ENCODE data around the gene MCM5.
"Not testable (repeated sequence)": the region's sequence is repeated elsewhere in the genome, so short reads cannot be mapped to it uniquely, and the experiment has no call there.

The MCM5 gene

DNA sequence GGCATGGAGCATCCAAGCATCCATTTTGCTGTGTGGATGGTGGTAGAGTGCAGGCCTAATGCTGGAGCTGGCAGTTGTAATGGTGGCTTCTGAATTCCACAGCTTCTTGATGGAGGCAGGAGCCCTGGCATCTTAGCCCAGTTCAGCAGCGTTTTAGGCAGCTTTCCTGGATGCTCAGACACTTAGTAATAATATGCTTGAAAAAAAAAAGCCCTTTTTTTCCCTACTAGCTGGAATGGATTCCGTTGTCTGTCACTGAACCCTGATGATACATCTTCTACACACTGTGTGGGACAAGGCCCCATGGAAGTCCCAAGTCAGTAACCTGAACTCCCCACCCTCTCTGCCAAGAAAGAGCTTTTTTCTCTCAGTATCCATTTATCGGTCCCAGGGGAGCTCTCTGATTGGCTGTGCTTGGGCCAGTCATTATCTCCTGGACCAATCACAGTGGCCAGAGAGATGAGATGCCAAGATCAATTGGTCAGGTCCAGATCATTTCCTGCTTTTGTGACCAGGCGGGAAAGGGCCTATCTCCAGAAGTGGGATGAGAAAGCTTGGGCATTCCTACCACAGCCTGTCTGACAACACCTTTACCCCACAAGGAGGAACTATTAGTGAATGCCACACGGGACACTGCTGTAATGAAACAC, 34.2 kb downstream of the MCM5 start:
- no peak for DNase-seq

DNA sequence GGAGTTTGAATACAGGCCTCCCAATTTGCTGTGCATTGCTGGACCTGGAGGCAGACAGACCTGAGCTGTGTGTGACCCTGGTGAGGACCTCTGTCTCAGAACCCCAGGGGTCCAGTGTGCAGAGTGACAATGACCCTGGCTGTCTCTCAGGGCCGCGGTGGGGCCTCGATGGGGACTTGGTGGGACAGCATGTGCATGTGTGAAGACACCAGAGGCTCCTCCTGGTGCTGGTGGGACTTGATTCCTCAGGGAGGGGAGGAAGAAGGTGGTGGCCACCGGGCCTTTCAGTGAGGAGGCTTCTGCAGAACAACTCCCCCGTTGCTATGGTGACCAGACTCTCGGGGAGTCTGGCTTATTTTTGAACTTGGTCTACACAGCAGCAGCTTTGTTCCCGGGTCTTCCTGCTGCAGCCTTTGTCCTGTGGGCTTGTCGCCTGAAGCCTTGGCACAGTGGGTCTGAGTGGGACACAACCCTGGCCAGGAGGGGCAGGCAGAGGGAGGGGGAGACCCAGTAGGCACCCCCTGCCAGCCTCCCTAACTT, 35.3 kb downstream of the MCM5 start:
- DNase-seq, result no peak

DNA sequence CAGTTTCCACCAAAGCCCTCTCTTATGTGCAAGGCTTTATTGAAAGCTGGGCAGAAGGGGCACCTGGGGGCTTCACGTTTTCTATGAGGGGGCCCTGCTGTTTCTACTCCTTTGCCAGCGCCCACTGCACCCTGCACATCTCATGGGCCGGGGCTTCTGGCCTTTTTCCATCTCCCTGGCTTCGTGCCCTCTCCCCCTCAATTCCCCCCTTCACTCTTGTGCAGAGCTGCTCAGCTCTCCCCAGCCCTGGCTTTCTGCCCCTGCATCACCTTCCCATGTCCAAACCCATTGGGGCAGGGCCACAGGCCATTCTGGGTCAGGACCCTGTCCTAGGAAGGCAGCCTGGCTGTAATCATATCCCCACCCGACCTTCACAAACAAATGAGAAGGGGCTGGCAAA, 36.5 kb downstream of the MCM5 start:
- DNase-seq, result no peak

DNA sequence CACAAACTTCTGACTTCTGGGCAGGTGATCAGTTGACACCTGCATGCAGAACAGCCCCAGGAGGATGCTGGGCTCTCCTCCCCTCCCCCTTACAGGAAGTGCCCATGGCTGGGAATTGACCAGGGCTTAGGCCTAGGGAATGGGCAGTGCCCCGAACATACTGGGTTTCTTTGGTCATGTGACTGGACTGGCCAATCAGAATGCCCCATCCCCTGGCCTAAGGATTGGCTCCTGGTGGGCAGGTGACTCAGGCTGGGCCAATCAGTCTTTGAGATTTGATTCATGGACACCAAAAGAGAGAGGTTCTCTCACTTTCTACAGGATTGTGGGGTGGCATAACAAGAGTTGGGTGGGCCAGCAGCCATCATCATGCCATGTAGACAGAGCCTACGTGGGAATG, 37.1 kb downstream of the MCM5 start:
- no peak for DNase-seq

DNA sequence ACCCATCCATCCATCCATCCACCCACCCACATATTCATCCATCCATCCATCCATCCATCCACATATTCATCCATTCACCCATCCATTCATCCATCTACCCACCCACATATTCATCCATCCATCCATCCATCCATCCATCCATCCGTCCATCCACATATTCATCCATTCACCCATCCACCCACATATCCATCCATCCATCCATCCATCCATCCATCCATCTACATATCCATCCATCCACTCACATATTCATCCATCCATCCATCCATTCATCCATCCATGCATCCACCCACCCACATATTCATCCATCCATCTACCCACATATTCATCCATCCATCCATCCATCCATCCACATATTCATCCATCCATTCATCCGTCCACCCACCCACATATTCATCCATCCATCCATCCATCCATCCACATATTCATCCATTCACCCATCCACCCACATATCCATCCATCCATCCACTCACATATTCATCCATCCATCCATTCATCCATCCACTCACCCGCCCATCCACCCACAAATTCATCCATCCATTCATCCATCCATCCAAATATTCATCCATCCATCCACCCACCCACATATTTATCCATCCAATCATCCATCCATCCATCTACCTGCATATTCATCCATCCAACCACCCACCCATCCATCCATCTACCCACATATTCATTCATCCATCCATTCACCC, 38.9 kb downstream of the MCM5 start:
- not testable (repeated sequence) for DNase-seq

DNA sequence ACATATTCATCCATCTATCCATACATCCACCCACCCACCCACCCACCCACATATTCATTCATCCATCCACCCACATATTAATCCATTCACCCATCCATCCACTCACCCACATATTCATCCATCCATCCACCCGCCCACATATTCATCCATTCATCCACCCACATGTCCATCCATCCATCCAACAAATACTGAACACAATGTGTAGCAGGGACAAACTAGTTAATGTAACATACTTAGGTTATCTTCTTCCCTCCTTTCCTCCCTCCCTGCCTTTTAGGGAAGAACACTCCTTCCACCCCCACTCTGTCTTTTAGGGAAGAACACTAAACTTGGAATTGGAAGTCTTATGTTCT, 39.4 kb downstream of the MCM5 start:
- no peak for DNase-seq

DNA sequence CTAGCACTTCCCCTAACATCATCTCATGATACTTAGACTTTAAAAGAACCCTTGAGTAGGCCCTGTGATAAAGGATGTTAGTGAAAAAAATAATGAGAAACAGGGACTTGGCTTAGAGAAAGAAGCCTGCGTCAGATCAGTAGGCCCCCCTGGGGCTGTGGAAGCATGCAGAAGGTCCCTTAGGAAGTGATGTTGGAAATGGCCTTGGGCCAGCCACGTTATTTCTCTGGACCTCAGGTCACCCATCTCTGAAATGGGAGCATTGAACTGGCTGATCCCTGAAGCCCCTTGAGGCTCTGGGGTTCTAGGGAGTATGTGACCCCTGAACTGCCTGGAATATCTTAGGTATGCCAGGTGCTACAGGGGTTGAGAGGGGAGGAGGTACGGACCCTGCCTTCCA, 40.2 kb downstream of the MCM5 start:
- no peak for DNase-seq

DNA sequence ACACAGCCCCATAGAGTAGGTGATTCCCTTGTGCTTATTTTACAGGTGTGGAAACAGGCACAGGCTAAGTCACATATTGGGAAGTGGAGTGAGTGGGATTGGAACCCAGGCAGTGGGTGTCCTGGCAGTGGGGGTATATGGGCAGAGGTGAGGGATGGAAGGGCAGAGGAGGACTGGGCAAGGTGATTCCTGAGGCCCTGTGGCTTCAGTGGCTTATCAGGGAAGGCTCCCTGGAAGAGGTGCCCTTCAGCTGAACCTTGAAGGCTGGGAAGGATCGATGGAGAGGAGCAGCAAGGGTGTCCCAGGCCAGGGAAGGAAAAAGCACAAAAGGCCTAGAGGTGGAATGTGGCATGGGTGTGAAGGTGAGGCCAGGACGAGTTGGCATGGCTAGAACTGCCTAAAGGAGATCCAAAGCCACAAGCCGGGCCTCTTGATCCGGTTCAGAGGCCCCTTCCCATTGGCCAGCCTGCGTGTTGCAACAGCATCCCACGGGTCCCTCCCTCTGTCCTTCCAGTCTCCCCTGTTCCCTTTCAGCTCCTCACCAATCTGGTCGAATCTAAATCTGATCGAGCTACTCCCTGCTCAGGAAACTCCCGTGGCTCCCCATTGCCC, 41.7 kb downstream of the MCM5 start:
- no peak for DNase-seq

DNA sequence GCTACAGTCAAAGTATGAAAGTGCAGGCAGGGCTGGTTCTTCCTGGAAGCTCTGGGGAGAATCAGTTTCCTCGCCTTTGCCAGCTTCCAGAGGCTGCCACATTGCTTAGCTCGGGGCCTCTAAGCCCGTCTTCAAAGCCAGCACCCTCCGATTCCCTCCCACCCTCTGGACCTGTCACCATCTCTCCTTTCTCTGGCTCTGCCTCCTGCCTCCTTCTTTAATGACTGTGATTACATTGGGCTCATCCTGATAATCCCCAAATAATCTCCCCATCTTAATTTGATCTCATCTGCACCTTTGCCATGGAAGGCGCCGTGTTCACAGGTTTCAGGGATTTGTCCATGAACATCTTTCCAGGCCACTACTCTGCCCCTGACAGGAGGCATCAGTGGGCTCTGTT, 42.5 kb downstream of the MCM5 start:
- no peak for DNase-seq

DNA sequence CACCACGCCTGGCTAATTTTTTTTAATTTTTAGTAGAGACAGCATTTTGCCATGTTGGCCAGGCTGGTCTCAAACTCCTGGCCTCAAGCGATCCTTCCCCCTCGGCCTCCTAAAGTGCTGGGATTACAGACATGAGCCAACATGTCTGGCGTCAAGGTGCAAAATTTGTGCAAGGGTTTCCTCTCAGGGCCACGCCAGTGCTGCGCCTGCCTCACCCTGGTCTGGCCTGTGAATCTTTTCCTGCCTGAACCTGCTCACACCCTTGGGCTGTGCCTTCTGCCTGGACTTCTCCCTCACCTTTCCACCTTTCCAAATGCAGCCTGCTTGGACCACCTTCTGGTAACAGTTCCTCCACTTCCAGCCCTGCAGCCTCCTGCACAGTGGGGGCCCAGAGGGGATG, 43.4 kb downstream of the MCM5 start:
- DNase-seq, result no peak

DNA sequence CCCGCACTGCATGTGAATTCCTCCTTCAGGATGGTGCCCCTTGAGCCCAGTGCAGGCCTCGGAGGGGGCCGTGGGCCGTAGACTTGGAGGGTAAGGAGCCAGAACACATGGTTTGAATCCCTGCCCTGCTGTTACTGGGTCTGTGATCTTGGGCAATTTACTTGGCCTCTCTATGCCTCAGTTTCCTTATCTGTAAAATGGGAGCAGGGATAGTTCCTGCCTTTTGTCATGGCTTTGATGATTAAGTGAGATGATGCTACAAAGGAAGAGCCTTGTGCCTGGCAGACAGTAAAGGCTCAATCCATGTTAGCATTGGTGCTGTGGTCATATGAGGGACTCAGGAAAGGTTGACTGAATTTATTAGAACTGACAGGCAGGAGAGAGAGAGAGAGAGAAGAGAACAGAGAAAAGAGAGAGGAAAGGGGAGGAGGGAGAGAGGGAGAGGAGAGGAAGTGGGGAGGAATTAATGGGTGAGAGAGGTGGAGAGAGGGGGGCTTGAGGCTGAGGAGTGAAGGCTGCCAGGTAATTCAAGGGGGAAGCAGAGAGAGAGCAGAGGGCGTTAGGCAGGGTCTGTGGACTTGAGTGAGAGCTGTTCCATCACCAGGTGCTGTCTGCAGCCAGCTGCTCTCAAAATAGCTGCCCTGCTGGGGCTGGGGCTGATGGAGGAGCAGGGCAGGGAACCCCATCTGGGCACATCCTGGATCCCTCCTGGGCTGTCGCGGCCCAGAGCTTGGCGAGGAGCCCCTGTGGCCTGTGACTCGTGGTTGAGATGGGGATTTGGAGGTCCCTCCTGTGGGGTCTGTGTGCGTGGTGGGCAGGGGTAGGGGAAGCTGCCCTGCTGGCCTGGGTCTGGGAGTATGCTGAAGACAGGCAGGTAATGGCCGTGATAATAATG, 44.1 kb downstream of the MCM5 start:
- no peak for DNase-seq

DNA sequence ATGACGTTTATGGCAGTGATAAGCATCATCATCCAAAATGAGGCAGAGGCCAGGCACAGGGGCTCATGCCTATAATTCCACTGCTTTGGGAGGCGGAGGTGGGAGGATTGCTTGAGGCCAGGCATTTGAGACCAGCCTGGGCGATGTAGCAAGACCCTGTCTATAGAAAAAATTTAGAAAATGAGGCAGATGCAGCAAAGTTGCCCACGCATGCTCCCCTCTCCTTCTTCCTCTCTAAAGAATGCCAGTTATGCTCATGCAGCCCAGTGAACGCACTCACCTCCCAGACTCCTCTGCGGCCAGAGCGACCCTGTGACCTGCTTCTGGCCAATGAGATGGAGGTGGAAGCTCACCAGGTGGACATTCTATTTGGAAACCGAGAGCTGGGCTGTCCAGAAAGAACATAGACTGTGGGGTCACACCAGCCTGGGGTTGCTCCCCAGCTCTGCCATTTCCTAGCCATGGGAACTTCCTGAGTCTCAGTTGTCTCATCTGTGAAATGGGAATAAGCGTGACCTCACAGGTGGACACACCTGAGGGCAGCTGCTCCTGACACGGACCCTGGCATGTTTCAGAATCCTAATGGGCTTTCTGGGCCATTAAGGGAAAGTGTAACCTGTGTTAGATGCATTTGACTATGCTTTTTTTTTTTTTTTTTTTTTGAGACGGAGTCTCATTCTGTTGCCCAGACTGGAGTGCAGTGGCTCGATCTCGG, 44.9 kb downstream of the MCM5 start:
- DNase-seq, result no peak

DNA sequence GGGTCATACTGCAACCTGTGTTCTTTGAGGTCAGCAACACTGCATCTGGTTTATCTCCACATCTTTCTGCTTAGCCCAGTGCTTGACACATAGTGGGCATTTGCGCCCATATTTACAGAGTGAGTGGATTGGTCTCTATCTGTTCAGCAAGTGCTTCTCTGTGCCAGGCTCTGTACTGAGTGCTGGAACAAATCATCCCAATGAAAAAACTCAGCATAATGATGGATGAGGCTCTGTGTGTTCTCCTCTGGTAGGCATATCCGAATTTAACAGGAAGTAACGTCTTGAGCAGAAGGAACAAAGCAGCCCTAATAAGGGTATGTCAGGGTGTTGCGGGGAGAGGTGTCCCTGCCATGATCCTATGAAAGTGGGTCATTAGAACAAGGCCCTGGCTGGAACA, 46.0 kb downstream of the MCM5 start:
- DNase-seq, result no peak

DNA sequence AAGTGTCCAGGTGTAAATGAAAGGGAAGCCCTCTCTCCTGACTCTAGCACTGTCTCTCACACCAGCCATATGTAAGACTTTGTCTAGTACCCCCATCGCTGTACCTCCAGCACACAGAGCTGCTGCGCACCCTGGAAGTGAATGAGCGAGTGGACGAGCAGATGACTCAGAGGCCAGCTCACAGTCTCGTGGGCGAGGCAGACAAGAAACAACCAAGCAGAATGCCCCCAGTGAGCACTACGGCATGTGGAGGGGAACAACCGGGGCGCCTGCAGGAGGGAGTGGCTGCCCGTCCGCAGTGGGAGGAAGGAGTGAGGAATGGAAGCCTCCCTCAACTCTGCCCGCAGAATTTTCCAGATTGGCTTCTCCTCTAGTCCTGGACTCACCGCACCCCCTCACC, 46.4 kb downstream of the MCM5 start:
- peak; percentile 84 for DNase-seq

DNA sequence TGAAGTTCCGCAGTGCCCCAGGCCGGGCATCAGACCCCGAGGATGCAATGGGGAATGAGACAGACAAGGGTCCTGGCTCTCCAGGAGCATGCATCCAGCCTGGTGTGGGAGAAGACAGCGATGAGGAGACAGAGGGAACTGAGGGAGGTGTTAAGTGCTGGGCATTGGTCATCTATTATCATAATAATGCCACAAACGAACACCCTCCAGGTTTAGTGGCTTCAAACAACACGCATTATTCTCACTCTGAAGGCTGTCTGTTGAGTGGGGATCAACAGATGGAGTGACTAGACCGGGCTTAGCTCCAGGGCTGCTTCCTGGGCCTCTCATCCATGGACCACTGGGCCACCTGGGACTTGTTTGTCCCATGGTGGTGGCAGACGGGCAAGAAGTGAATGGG, 48.6 kb downstream of the MCM5 start:
- no peak for DNase-seq

DNA sequence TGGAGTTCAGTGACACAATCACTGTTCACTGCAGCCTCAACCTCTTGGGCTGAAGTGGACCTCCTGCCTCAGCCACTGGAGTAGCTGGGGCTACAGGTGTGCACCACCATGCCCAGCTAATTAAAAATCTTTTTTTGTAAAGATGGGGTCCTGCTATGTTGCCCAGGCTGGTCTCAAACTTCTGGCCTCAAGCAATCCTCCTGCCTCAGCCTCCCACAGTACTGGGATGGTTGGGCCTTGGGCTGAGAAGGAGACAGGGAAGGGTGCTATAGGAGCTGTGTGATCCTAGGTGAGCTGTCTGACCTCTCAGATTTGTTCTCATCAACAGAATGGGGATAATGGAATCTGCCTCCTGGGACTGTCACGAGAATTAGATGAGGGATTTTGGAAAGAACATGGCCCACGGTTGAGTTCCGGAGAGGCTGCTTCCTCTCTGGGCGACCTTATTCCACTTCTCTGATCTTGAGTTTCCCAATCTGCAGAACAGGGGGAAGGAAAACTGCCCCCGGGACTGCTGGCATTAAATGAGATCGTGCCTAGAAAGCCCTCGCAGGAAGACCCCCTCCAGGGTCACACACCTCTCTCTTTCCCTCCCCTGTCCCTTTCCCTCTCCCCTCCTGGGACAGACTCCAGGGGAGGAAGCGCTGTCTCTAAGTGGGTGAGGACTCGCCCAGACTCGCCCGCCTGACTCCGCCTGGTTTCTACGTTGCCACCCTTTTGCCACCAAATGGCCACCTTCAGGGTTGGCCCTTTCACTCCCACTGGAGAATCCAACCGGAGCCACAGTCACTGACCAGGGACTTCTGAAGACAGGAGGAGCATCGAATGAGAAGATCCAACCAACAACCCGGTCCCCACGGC, 50.1 kb downstream of the MCM5 start:
- DNase-seq, result no peak

DNA sequence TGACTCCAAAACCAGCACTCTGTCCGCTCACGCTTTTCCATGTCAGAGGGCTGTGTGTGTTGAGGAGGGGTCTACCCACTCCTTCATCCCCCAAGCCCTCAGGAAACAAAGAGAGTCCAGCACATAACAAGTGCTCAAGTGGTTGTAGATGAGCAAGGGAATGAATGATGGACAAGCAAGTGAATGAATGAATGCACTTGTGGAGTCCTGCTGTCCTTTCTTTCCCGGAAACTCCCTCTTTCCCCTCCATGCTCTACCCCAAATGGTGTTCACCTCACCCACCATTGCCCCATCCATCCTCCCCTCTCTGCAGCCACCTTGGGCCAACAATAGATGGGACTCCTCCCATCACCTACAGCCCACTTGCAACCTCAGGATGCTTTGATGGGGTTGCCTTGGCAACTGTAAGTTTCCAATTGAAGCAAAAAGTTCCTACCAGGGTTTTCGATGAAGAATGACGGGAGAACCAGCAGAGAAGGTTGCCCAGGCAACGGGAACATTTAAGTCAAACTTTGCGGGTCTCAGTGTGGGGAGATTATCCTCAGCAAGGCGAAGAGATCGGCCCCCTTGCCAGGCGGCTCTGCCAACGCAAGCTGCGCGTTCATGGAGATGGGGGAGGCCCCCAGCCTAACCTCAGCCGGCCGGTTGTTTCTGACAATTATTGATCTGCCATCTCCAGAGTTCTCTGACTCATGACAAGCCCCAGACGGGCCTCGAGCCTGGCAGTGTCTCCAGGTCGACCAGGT, 51.1 kb downstream of the MCM5 start:
- DNase-seq, result no peak

DNA sequence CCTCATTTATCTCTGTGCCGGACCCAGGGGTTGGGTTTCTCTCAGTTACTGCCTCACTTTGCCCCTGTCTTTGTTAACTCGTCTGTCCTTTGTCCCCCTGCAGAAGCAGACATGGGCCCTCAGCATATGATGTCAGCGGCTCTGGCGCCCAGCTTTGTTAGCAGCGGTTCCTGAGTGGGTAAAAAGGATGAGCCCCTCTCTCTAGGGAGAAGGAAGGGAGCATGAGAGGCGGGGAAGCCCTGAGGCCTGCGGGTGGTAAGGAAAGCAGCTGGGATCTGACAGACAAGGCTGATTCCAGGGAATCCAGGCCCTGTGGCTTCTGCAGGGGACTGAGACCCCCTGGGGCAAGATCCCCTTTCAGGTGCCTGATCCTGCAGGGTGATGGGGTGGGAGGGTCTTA, 51.7 kb downstream of the MCM5 start:
- DNase-seq, result no peak

DNA sequence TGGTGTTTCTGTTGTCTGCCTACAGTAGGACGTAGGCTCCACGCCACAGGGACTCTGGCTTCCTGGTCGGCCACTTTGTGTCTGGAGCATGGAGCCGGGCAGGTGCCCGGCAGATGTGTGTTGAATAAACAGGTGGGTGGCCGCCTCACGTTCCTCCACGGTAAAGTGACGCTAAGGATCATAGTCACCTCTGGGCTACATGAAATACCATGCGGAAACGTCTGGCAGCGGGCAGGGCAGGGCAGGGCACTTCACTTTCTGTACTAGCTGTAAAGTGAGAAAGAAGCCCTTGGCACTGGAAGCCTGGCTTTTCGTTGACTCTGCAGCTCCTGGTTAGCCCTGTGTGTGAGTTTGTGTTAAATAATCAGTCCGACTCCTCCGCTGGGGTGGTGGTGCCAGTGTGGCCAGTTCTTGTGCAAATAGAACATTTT, 52.4 kb downstream of the MCM5 start:
- no peak for DNase-seq

DNA sequence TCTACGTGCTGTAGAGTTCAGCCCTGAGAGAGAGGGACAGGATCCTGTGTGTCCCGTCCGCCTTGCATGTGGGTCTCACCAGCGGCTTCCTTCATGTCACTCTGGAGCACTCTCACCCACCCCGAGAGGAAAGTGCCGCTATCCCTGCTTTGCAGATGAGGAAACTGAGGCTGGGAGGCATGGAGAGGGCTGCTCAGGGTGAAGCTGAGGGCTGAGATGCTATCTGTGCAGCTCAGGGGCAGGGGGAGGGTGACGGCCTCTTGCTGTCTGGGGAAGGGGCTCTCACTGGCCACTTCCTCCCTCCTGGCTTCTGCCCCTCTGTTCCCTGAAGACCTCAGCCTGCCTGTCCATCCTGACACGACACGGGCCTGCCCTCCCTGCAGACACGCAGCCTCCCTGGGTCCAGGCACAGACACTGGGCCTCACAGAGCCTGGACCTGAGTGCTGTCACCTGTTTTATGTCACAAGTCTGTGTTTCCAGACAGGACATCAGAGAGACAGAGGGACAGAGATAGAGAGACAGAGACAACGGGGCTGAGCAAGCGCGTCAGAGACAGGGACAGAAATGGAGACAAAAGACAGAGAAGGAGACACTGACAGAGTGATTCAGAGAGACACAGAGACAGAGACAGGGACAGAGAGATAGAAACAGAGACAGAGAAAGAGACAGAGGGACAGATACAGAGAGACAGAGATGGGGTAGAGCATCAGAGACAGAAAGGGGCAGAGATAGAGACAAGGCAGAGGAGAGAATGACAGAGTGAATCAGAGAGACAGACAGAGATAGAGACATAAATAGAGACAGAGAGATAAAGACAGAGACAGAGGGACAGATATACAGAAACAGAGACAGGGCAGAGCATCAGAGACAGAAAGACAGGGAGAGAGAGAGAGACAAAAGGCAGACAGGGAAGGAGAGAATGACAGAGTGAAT, 53.1 kb downstream of the MCM5 start:
- no peak for DNase-seq
